ENCODE measurements around the gene MAPK11. TPM values are rescaled to one million over a fixed set of nuclear protein-coding genes. Genes with fewer than 3 reads are reported as not detected.

Gene MAPK11
- total and polyA plus RNA-seq, 9 of the 15 experiments (the other 6 are each of a cell fraction or from before 2014, with no cell fraction given): 0.06 to 14.6 (median 5.3) TPM

DNA sequence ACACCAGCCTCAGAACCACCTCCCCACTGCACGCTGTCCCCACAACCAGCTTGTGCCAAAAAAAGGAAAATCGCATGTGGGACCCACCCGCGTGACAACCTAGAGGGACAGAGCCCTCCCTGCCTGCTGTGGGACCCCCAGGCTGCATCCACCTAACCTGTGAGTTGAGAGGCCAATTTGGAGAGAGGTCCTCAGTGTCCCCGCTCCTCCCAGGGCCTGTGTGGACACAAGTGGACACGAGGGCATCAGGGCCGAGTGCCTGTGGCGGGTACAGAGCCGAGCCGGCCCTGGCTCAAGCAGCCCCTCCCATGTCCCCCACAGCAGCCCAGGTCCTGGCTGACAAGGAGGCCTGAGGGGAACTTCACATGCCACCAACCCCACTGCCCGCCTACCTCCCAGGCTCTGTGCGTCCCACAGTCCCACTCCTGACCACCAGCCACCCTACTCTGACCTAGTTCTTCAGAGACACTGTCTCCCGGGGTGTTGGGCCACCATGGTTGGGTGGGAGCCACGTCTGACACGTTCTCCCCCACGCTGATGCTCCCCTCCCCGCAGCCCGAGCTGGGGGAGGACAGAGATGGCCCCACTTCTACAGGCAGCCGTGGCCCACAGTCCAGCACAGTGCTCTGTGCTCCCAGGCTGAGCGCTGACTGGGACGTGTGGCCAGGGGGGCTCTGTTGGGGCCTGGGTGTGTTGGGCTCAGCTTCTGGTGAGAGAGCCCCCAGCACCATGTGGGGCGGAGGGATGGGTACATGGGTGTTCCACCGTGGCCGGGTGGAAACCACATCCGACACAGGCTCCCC, 50.2 kb downstream of the MAPK11 start:
- FAIRE-seq (no peak), DNase-seq (ENCODE audit: extremely low read depth in 1 of 4, low spot score in 3 of 4) (no peak), ATAC-seq (no peak)
- H3K9me1 ChIP-seq (ENCODE audit: control insufficient read depth, insufficient read depth, low read length): no peaks in the 10 kb centered on the region
- WGBS (ENCODE audit: insufficient coverage, low coverage, missing lambda C conversion rate): 96% methylated on average over 17 of the region's 25 CpGs
- intact Hi-C loops (cut with micrococcal nuclease): no loop called here
- no TSS peak for BruUV-seq (replicated peaks)
- H3K9me3 ChIP-seq (replicated peaks; ENCODE audit: control insufficient read depth, insufficient read depth, low read depth, low read length): 0 out of 2 replicates have a peak, but pooled peaks cover 1% of the 10 kb centered on the region
- peaks cover 3% of the 10 kb centered on the region; the same call in 2 of the 3 replicates for H3K79me2 ChIP-seq (ENCODE audit: control insufficient read depth, insufficient read depth, low read length)
- H4K20me1 ChIP-seq (replicated peaks; ENCODE audit: control insufficient read depth, insufficient read depth, low read length): no peaks in the 10 kb centered on the region
- in situ Hi-C loops (cut with MboI): no loop called here
- H3K36me3 ChIP-seq (ENCODE audit: control insufficient read depth, insufficient read depth, low read length): peaks cover 88% of the 10 kb centered on the region; the same call in 2 of the 3 replicates
- ChIA-PET POLR2A (no interaction called here), CTCF (ENCODE audit: low intra/inter-chr PET ratio) (no interaction called here)
- H3K9ac ChIP-seq (ENCODE audit: insufficient read depth in 1 of 2, low read depth in 2 of 2, low read length in 2 of 2): peak overlapping the region in 1 of 2 experiments; percentile 35; a peak in 2 of 4 replicates
- no peak overlapping the region for H3K27ac ChIP-seq (ENCODE audit: extremely low read depth, low read depth, low read length)
- peaks cover 0 to 30% of the 10 kb centered on the region in 2 experiments; a peak in 3 of 5 replicates for H3K4me1 ChIP-seq (replicated peaks in 1 of 2; ENCODE audit: control insufficient read depth in 2 of 2, insufficient read depth in 2 of 2, low read length in 2 of 2)
- H3K4me3 ChIP-seq: no peak overlapping the region
- H3K4me2 ChIP-seq (ENCODE audit: insufficient read depth, low read length): no peak overlapping the region
- H2AFZ ChIP-seq (ENCODE audit: low read depth, low read length): no peak overlapping the region
- no peaks in the 10 kb centered on the region for H3K27me3 ChIP-seq (ENCODE audit: control insufficient read depth in 2 of 2, insufficient read depth in 2 of 2, low read length in 2 of 2)
- TF ChIP-seq ZNF76 (CRISPR knock-in tag; IDR thresholded peaks at IDR 0.05; ENCODE audit: borderline replicate concordance) (no peak), SRSF3 (IDR thresholded peaks at IDR 0.05; ENCODE audit: insufficient read depth, low read length) (no peak), ZFX (CRISPR knock-in tag; IDR thresholded peaks at IDR 0.05) (no peak), TARDBP (IDR thresholded peaks at IDR 0.05) (no peak), JUN (IDR thresholded peaks at IDR 0.05; ENCODE audit: borderline replicate concordance, low read depth, low read length) (no peak), JUN (CRISPR knock-in tag; IDR thresholded peaks at IDR 0.05; ENCODE audit: borderline replicate concordance) (no peak), TEAD4 (IDR thresholded peaks at IDR 0.05; ENCODE audit: low read length) (no peak), TEAD4 (CRISPR knock-in tag; IDR thresholded peaks at IDR 0.05; ENCODE audit: borderline replicate concordance) (no peak), C11orf30 (IDR thresholded peaks at IDR 0.05; ENCODE audit: low read depth) (no peak), GABPB1 (CRISPR knock-in tag; IDR thresholded peaks at IDR 0.05) (no peak)

Measured in K562 (cell line).